SK-N-SH (cell line): ENCODE results near the gene SPECC1L.

Experiments
- CTCF ChIP-seq: fragments of 200-600 bp; sonication (generic); IDR thresholded peaks from 2 replicates; pipeline ENCODE4 v1.6.1; 2017; ENCODE audit warnings: antibody characterized with exemption, mild to moderate bottlenecking, moderate library complexity
- EP300 ChIP-seq, 2 experiments: IDR thresholded peaks; 2 replicates each; pipeline versions ENCODE4 v1.4.0 to v1.6.1; 2012; ENCODE audit warnings: borderline replicate concordance in 1 of 2, low read depth in 1 of 2, low read length in 1 of 2
- FOXJ3 ChIP-seq: sonication (generic); formaldehyde crosslinking; IDR thresholded peaks from 2 replicates; pipeline ENCODE4 v1.5.1; 2020; ENCODE audit warnings: mild to moderate bottlenecking, missing genetic modification reagents
- GABPA ChIP-seq: IDR thresholded peaks from 2 replicates; pipeline ENCODE4 v1.4.0; 2012; ENCODE audit warnings: low read depth, mild to moderate bottlenecking
- POLR2AphosphoS5 ChIP-seq: IDR thresholded peaks from 2 replicates; pipeline ENCODE4 v1.6.1; 2012; ENCODE audit warnings: low read depth, low read length
- RCOR1 ChIP-seq: fragments of 150-350 bp; IDR thresholded peaks from 2 replicates; pipeline ENCODE4 v1.6.1; 2017; ENCODE audit warnings: antibody characterized with exemption, low read length
- SIN3A ChIP-seq: IDR thresholded peaks from 2 replicates; pipeline ENCODE4 v1.6.1; 2012; ENCODE audit warnings: low read depth, mild to moderate bottlenecking, low read length, moderate library complexity, borderline replicate concordance
- SMC3 ChIP-seq: IDR thresholded peaks from 2 replicates; pipeline ENCODE4 v1.6.1; 2012; ENCODE audit warnings: low read depth, low read length, improper control_type of control experiment
- TAF1 ChIP-seq: IDR thresholded peaks from 2 replicates; pipeline ENCODE4 v1.6.1; 2012; ENCODE audit warnings: low read depth, mild to moderate bottlenecking, low read length, moderate library complexity, borderline replicate concordance
- TCF12 ChIP-seq: IDR thresholded peaks from 2 replicates; pipeline ENCODE4 v1.4.0; 2012
- YY1 ChIP-seq: IDR thresholded peaks from 2 replicates; pipeline ENCODE4 v1.4.0; 2012; ENCODE audit warnings: low read depth, mild to moderate bottlenecking

- TF ChIP-seq FOXJ3 (CRISPR knock-in tag): no peak
- no peak for TF ChIP-seq CTCF
- TF ChIP-seq GABPA: no peak
- no peak for TF ChIP-seq TCF12
- TF ChIP-seq SMC3: no peak
- TF ChIP-seq TAF1: no peak
- TF ChIP-seq EP300 (IDR thresholded peaks at IDR 0.05; ENCODE audit: borderline replicate concordance in 1 of 2, low read depth in 1 of 2, low read length in 1 of 2): no peak
- no peak for TF ChIP-seq POLR2AphosphoS5
- no peak for TF ChIP-seq SIN3A
- TF ChIP-seq RCOR1: no peak
- TF ChIP-seq YY1: no peak
Measured at GRCh38 chr22:24422102-24422665, 151.6 kb downstream of the SPECC1L start.
